ENCODE data around the gene RBCK1.

Gene RBCK1

DNA sequence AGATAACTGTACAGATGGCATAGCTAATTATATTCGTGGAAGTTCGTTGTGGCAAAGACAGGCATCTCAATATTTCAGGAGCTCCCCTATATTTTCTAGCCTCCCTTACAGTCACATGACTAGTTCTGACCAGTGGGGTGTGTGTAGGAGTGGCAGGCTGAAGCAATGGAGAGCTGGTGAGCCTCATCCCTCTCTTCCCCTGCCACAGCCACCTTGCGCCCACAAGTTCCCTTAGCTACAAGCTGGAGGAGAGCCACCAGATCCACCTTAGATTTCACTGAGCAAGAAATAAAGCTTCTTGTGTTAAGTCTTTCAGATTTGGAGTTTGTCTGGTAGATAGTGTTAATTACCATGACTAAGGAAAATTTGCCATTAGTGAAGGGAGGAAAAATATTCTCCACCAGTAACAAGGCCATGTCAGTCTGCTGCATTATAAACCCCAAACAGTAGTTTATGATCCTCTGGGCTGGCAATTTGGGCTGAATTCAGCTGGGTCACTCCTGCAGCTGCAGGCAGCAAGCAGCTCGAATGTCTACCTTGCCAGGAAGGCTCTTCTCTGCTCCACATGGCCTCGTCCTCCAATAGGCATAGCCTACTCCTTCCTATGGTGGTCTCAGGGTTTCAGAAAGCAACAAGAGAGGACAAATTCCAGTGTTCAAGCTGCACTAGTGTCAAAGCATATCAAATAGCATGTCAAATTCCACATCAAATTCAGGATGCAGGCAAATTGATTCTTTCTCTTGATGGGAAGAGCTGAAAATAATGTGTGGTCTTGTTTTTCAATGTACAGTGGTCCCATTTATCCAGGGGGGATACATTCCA is 7.4 kb upstream of the RBCK1 start:
- Histone ChIP-seq H3K4me3 (ENCODE audit: low read length) (no peak overlapping the region), H3K27me3 (ENCODE audit: control insufficient read depth, insufficient read depth, low read length) (no peaks in the 10 kb centered on the region), H3K9me3 (ENCODE audit: control insufficient read depth, insufficient read depth, low read length) (no peaks in the 10 kb centered on the region), H3K36me3 (ENCODE audit: control insufficient read depth, insufficient read depth, low read length) (no peaks in the 10 kb centered on the region), H3K27ac (ENCODE audit: low read length) (no peak overlapping the region), H3K4me1 (ENCODE audit: control insufficient read depth, insufficient read depth, low read length) (peaks cover 2% of the 10 kb centered on the region; the same call in 1 of the 2 replicates)
- WGBS (ENCODE audit: insufficient coverage, insufficient read length), result no CpG with 5 or more reads among the region's 5 CpGs
- DNase-seq (ENCODE audit: low read depth, low spot score), result no peak

GRCh38 chr20:401682-402495 is 6.2 kb upstream of the RBCK1 start:
- Histone ChIP-seq H3K4me3 (ENCODE audit: low read length) (no peak overlapping the region), H3K4me1 (ENCODE audit: control insufficient read depth, insufficient read depth, low read length) (peaks cover 2% of the 10 kb centered on the region; the same call in 1 of the 2 replicates), H3K27me3 (ENCODE audit: control insufficient read depth, insufficient read depth, low read length) (no peaks in the 10 kb centered on the region), H3K36me3 (ENCODE audit: control insufficient read depth, insufficient read depth, low read length) (no peaks in the 10 kb centered on the region), H3K27ac (ENCODE audit: low read length) (no peak overlapping the region), H3K9me3 (ENCODE audit: control insufficient read depth, insufficient read depth, low read length) (no peaks in the 10 kb centered on the region)
- WGBS (ENCODE audit: insufficient coverage, insufficient read length), result no CpG with 5 or more reads among the region's 9 CpGs
- DNase-seq (ENCODE audit: low read depth, low spot score), result no peak

GRCh38 chr20:402496-402885 is 5.6 kb upstream of the RBCK1 start:
- WGBS (ENCODE audit: insufficient coverage, insufficient read length), result no CpG with 5 or more reads among the region's 2 CpGs
- H3K36me3 ChIP-seq (ENCODE audit: control insufficient read depth, insufficient read depth, low read length), result no peaks in the 10 kb centered on the region
- no peak overlapping the region for H3K4me3 ChIP-seq (ENCODE audit: low read length)
- no peaks in the 10 kb centered on the region for H3K27me3 ChIP-seq (ENCODE audit: control insufficient read depth, insufficient read depth, low read length)
- no peak overlapping the region for H3K27ac ChIP-seq (ENCODE audit: low read length)
- no peak for DNase-seq (ENCODE audit: low read depth, low spot score)
- peaks cover 2% of the 10 kb centered on the region; the same call in 1 of the 2 replicates for H3K4me1 ChIP-seq (ENCODE audit: control insufficient read depth, insufficient read depth, low read length)
- no peaks in the 10 kb centered on the region for H3K9me3 ChIP-seq (ENCODE audit: control insufficient read depth, insufficient read depth, low read length)

- Histone ChIP-seq H3K36me3 (ENCODE audit: control insufficient read depth, insufficient read depth, low read length) (no peaks in the 10 kb centered on the region), H3K9me3 (ENCODE audit: control insufficient read depth, insufficient read depth, low read length) (no peaks in the 10 kb centered on the region), H3K27me3 (ENCODE audit: control insufficient read depth, insufficient read depth, low read length) (no peaks in the 10 kb centered on the region), H3K4me1 (ENCODE audit: control insufficient read depth, insufficient read depth, low read length) (peaks cover 2% of the 10 kb centered on the region; the same call in 1 of the 2 replicates), H3K4me3 (ENCODE audit: low read length) (no peak overlapping the region), H3K27ac (ENCODE audit: low read length) (no peak overlapping the region)
- no peak for DNase-seq (ENCODE audit: low read depth, low spot score)
- no CpG with 5 or more reads among the region's 6 CpGs for WGBS (ENCODE audit: insufficient coverage, insufficient read length)
Observed at GRCh38 chr20:402898-403581, 5.1 kb upstream of the RBCK1 start.

DNA sequence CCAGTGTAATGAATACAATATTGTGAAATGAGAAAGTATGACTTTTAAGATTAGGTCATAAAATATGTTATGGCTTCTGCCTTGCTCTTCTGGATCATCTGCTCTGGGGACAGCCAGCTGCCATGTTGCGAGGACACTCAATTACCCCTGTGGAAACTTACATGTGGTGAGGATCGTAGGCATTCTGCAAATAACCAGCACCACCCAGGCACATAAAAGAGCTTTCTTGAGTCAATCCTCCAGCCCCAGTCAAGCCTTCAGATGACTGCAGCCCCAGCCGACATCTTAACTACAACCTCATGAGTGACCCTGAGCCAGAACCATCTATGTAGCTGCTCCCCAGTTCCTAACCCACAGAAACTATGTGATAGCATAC is 4.5 kb upstream of the RBCK1 start:
- Histone ChIP-seq H3K4me3 (ENCODE audit: low read length) (no peak overlapping the region), H3K4me1 (ENCODE audit: control insufficient read depth, insufficient read depth, low read length) (peaks cover 2% of the 10 kb centered on the region; the same call in 1 of the 2 replicates), H3K27ac (ENCODE audit: low read length) (no peak overlapping the region), H3K27me3 (ENCODE audit: control insufficient read depth, insufficient read depth, low read length) (no peaks in the 10 kb centered on the region), H3K36me3 (ENCODE audit: control insufficient read depth, insufficient read depth, low read length) (no peaks in the 10 kb centered on the region), H3K9me3 (ENCODE audit: control insufficient read depth, insufficient read depth, low read length) (no peaks in the 10 kb centered on the region)
- no CpG with 5 or more reads among the region's 3 CpGs for WGBS (ENCODE audit: insufficient coverage, insufficient read length)
- DNase-seq (ENCODE audit: low read depth, low spot score), result no peak

- no CpG with 5 or more reads among the region's 4 CpGs for WGBS (ENCODE audit: insufficient coverage, insufficient read length)
- Histone ChIP-seq H3K4me3 (ENCODE audit: low read length) (no peak overlapping the region), H3K36me3 (ENCODE audit: control insufficient read depth, insufficient read depth, low read length) (no peaks in the 10 kb centered on the region), H3K27ac (ENCODE audit: low read length) (no peak overlapping the region), H3K27me3 (ENCODE audit: control insufficient read depth, insufficient read depth, low read length) (no peaks in the 10 kb centered on the region), H3K4me1 (ENCODE audit: control insufficient read depth, insufficient read depth, low read length) (peaks cover 2% of the 10 kb centered on the region; the same call in 1 of the 2 replicates), H3K9me3 (ENCODE audit: control insufficient read depth, insufficient read depth, low read length) (no peaks in the 10 kb centered on the region)
- no peak for DNase-seq (ENCODE audit: low read depth, low spot score)
Observed at GRCh38 chr20:404088-404487, 4.0 kb upstream of the RBCK1 start.

- Histone ChIP-seq H3K9me3 (ENCODE audit: control insufficient read depth, insufficient read depth, low read length) (no peaks in the 10 kb centered on the region), H3K36me3 (ENCODE audit: control insufficient read depth, insufficient read depth, low read length) (peaks cover 4% of the 10 kb centered on the region; the same call in 1 of the 2 replicates), H3K4me1 (ENCODE audit: control insufficient read depth, insufficient read depth, low read length) (0 out of 2 replicates have a peak, but pooled peaks cover 1% of the 10 kb centered on the region), H3K27me3 (ENCODE audit: control insufficient read depth, insufficient read depth, low read length) (no peaks in the 10 kb centered on the region), H3K4me3 (ENCODE audit: low read length) (peak overlapping the region; percentile 57; the same call in 1 of the 2 replicates), H3K27ac (ENCODE audit: low read length) (no peak overlapping the region)
- no CpG with 5 or more reads among the region's 9 CpGs for WGBS (ENCODE audit: insufficient coverage, insufficient read length)
- no peak for DNase-seq (ENCODE audit: low read depth, low spot score)
Observed at GRCh38 chr20:406200-407132, 1.6 kb upstream of the RBCK1 start.

GRCh38 chr20:407133-407952 is 756 bp upstream of the RBCK1 start:
- H3K4me3 ChIP-seq (ENCODE audit: low read length), result peak overlapping the region; percentile 57; the same call in 1 of the 2 replicates
- DNase-seq (ENCODE audit: low read depth, low spot score), result peak; percentile 54
- WGBS (ENCODE audit: insufficient coverage, insufficient read length), result no CpG with 5 or more reads among the region's 45 CpGs
- no peaks in the 10 kb centered on the region for H3K27me3 ChIP-seq (ENCODE audit: control insufficient read depth, insufficient read depth, low read length)
- 0 out of 2 replicates have a peak, but pooled peaks cover 1% of the 10 kb centered on the region for H3K4me1 ChIP-seq (ENCODE audit: control insufficient read depth, insufficient read depth, low read length)
- peaks cover 4% of the 10 kb centered on the region; the same call in 1 of the 2 replicates for H3K36me3 ChIP-seq (ENCODE audit: control insufficient read depth, insufficient read depth, low read length)
- H3K27ac ChIP-seq (ENCODE audit: low read length), result no peak overlapping the region
- H3K9me3 ChIP-seq (ENCODE audit: control insufficient read depth, insufficient read depth, low read length), result no peaks in the 10 kb centered on the region

Data from iPS DF 6.9 (cell line).